Measurements from ENCODE around the gene LPIN1.

DNA sequence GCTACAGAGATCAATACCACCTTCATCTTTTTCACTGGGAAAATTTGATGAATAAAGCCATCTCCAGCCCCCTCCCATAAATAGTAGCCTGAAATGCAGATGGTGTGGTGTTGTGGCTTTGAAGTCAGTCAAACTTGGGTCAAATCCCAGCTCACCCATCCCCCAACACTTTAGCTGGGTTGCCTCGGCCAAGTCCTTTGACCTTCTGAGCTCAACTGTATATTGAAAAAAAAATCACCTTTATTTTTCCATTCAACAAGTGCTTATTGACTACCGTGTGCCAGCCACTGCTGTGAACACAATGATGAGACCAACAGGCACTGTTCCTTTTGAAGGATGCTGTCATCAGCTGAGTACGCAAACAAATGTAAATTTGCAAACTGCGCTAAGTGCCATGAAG is 41.4 kb upstream of the LPIN1 start:
- TF ChIP-seq CTCF (IDR thresholded peaks at IDR 0.05) (no peak), EP300 (IDR thresholded peaks at IDR 0.05) (no peak)

Data from esophagus muscularis mucosa (tissue), 3 donors.